ENCODE measurements around the gene ARHGDIG.

- TF ChIP-seq CTCF (IDR thresholded peaks at IDR 0.05; ENCODE audit: insufficient read depth, low read depth, low read length) = no peak
- no peak for TF ChIP-seq EZH2 (IDR thresholded peaks at IDR 0.05; ENCODE audit: insufficient read depth, low read length)
Measured at GRCh38 chr16:316741-317464, 36.5 kb downstream of the ARHGDIG start.
